HEK293 (cell line): Measurements from ENCODE around the gene MMP28.
A peak's percentile ranks its signal among the peaks of the same experiment; 100 is the strongest.

Source experiments
- CTCF ChIA-PET: fragments of 350-600 bp; formaldehyde crosslinking; extraction: SDS; loops from one replicate; lab custom pipeline; 2021; ENCODE audit warnings: antibody characterized with exemption; lab: Yijun Ruan, JAX
- POLR2A ChIA-PET: fragments of 300-600 bp; formaldehyde crosslinking; extraction: SDS; loops from one replicate; lab custom pipeline; 2020; ENCODE audit warnings: antibody characterized with exemption, inconsistent platforms; lab: Yijun Ruan, JAX
- H3K27ac ChIP-seq: fragments of 200-500 bp; sonication (Bioruptor generic); 2 replicates; pipeline ENCODE4 v1.5.1; 2014; ENCODE audit warnings: low read depth, low read length, control low read depth, inconsistent platforms; ENCODE audit errors: extremely low read depth
- H3K36me3 ChIP-seq, 2 experiments: fragments of 200-500 bp in 1 of 2; sonication (Bioruptor generic) in 1 of 2; 1 replicate in 1 of 2; 2 replicates in 1 of 2; pipeline ENCODE4 v1.5.1; 2014 to 2017; ENCODE audit warnings: inconsistent platforms in 2 of 2, low read length in 2 of 2; ENCODE audit not compliant: control insufficient read depth in 2 of 2, insufficient read depth in 1 of 2
- H3K4me1 ChIP-seq: fragments of 200-500 bp; sonication (Bioruptor generic); 2 replicates; pipeline ENCODE4 v1.5.1; 2014; ENCODE audit warnings: mild to moderate bottlenecking, low read length, inconsistent platforms; ENCODE audit not compliant: control insufficient read depth, insufficient read depth
- H3K4me3 ChIP-seq: 2 replicates; pipeline ENCODE4 v1.5.1; 2011; ENCODE audit warnings: low read depth, mild to moderate bottlenecking, control low read depth, low read length, moderate library complexity
- H3K9me3 ChIP-seq: fragments of 200-500 bp; sonication (Bioruptor generic); 2 replicates; pipeline ENCODE4 v1.5.1; 2014; ENCODE audit warnings: low read depth, low read length, inconsistent platforms; ENCODE audit not compliant: control insufficient read depth, insufficient read depth
- KLF9 ChIP-seq: fragments of 450-650 bp; formaldehyde crosslinking; IDR thresholded peaks from 2 replicates; pipeline ENCODE4 v1.5.1; 2016; ENCODE audit warnings: missing biosample characterization, missing genetic modification characterization, low read depth
- MYNN ChIP-seq: fragments of 450-650 bp; formaldehyde crosslinking; IDR thresholded peaks from 2 replicates; pipeline ENCODE4 v1.5.1; 2016; ENCODE audit warnings: missing biosample characterization, missing genetic modification characterization, borderline replicate concordance
- PRDM1 ChIP-seq: fragments of 450-650 bp; formaldehyde crosslinking; IDR thresholded peaks from 2 replicates; pipeline ENCODE4; 2016; ENCODE audit warnings: missing biosample characterization, missing genetic modification characterization
- SCRT2 ChIP-seq: fragments of 450-650 bp; formaldehyde crosslinking; IDR thresholded peaks from 2 replicates; pipeline ENCODE4 v1.5.1; 2016; ENCODE audit warnings: missing biosample characterization, missing genetic modification characterization
- ZBTB48 ChIP-seq: fragments of 450-650 bp; formaldehyde crosslinking; IDR thresholded peaks from 2 replicates; pipeline ENCODE4 v1.5.1; 2016; ENCODE audit warnings: missing biosample characterization, missing genetic modification characterization
- ZNF133 ChIP-seq: fragments of 450-650 bp; formaldehyde crosslinking; IDR thresholded peaks from 2 replicates; pipeline ENCODE4 v1.5.1; 2016; ENCODE audit warnings: missing biosample characterization, missing genetic modification characterization
- ZNF155 ChIP-seq: fragments of 450-650 bp; formaldehyde crosslinking; IDR thresholded peaks from 2 replicates; pipeline ENCODE4 v1.5.1; 2016; ENCODE audit warnings: missing biosample characterization, missing genetic modification characterization
- ZNF248 ChIP-seq: fragments of 450-650 bp; formaldehyde crosslinking; IDR thresholded peaks from 2 replicates; pipeline ENCODE4 v1.5.1; 2017; ENCODE audit warnings: missing biosample characterization, missing genetic modification characterization
- ZNF404 ChIP-seq: fragments of 450-650 bp; formaldehyde crosslinking; IDR thresholded peaks from 2 replicates; pipeline ENCODE4 v1.5.1; 2017; ENCODE audit warnings: missing biosample characterization, missing genetic modification characterization
- ZNF423 ChIP-seq: fragments of 450-650 bp; formaldehyde crosslinking; IDR thresholded peaks from 2 replicates; pipeline ENCODE4 v1.5.1; 2016; ENCODE audit warnings: missing biosample characterization, missing genetic modification characterization
- ZNF433 ChIP-seq: fragments of 450-650 bp; formaldehyde crosslinking; IDR thresholded peaks from 2 replicates; pipeline ENCODE4 v1.5.1; 2016; ENCODE audit warnings: missing biosample characterization, missing genetic modification characterization, low read depth
- ZNF548 ChIP-seq: fragments of 450-650 bp; formaldehyde crosslinking; IDR thresholded peaks from 2 replicates; pipeline ENCODE4 v1.5.1; 2016; ENCODE audit warnings: missing biosample characterization, missing genetic modification characterization
- ZNF585B ChIP-seq: fragments of 450-650 bp; formaldehyde crosslinking; IDR thresholded peaks from 2 replicates; pipeline ENCODE4 v1.5.1; 2016; ENCODE audit warnings: missing biosample characterization, missing genetic modification characterization
- ZNF624 ChIP-seq: fragments of 450-650 bp; formaldehyde crosslinking; IDR thresholded peaks from 2 replicates; pipeline ENCODE4 v1.5.1; 2017; ENCODE audit warnings: missing biosample characterization, missing genetic modification characterization
- ZNF768 ChIP-seq: fragments of 450-650 bp; formaldehyde crosslinking; IDR thresholded peaks from 2 replicates; pipeline ENCODE4 v1.5.1; 2018; ENCODE audit warnings: missing biosample characterization, mild to moderate bottlenecking, missing genetic modification characterization
- ZNF777 ChIP-seq: fragments of 450-650 bp; formaldehyde crosslinking; IDR thresholded peaks from 2 replicates; pipeline ENCODE4 v1.5.1; 2017; ENCODE audit warnings: missing biosample characterization, missing genetic modification characterization, borderline replicate concordance
- ZNF837 ChIP-seq: fragments of 450-650 bp; formaldehyde crosslinking; IDR thresholded peaks from 2 replicates; pipeline ENCODE4 v1.5.1; 2016; ENCODE audit warnings: missing biosample characterization, missing genetic modification characterization
- TF ChIP-seq, protein P1 (sequence below): fragments of 450-650 bp; formaldehyde crosslinking; IDR thresholded peaks from 2 replicates; pipeline ENCODE4 v1.5.1; 2016; ENCODE audit warnings: missing biosample characterization, missing genetic modification characterization
- TF ChIP-seq, protein P2 (sequence below): fragments of 450-650 bp; formaldehyde crosslinking; IDR thresholded peaks from 2 replicates; pipeline ENCODE4 v1.5.1; 2017; ENCODE audit warnings: missing biosample characterization, missing genetic modification characterization
- TF ChIP-seq, protein P3 (sequence below): fragments of 450-650 bp; formaldehyde crosslinking; IDR thresholded peaks from 2 replicates; pipeline ENCODE4 v1.5.1; 2016; ENCODE audit warnings: missing biosample characterization, missing genetic modification characterization

MMP28 gene

DNA sequence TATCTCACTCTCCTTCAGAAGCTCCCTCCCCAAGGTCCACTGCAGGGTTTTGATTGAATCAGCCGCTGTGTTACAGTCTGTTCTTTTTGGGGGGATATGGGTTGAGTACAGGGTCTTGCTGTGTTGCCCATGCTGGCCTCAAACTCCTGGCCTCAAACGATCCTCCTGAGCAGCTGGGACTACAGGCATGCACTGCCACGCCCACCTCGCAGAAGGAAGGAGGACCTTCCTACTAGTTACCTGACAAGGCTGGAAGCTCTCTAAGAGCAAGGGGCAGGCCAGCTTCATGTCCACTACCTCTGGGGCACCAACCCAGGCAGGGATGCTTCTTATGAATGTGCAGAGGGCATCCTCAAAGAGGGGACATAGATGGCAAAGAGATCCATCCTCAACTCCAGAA is 1.9 kb upstream of the MMP28 start:
- Histone ChIP-seq H3K27ac (no peak overlapping the region), H3K4me3 (no peak overlapping the region), H3K4me1 (no peaks in the 10 kb centered on the region), H3K9me3 (no peaks in the 10 kb centered on the region), H3K36me3 (no peaks in the 10 kb centered on the region)
- ChIA-PET CTCF (interaction anchor here (0.9 to 10.2 kb wide), 5 partner anchors 8 to 32 kb away, joined by 4 to 104 read pairs (median 9); no protein-coding TSS in a partner anchor), POLR2A (interaction anchor here (1.6 to 4.6 kb wide), 2 partner anchors 12 to 17 kb away, joined by 7 to 46 read pairs; partner anchors contain the start of gene TAF15)
- TF ChIP-seq, protein P1, sequence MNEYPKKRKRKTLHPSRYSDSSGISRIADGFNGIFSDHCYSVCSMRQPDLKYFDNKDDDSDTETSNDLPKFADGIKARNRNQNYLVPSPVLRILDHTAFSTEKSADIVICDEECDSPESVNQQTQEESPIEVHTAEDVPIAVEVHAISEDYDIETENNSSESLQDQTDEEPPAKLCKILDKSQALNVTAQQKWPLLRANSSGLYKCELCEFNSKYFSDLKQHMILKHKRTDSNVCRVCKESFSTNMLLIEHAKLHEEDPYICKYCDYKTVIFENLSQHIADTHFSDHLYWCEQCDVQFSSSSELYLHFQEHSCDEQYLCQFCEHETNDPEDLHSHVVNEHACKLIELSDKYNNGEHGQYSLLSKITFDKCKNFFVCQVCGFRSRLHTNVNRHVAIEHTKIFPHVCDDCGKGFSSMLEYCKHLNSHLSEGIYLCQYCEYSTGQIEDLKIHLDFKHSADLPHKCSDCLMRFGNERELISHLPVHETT (tag by site-specific recombination), result no peak
- TF ChIP-seq KLF9 (tag by site-specific recombination), result peak; percentile 77

DNA sequence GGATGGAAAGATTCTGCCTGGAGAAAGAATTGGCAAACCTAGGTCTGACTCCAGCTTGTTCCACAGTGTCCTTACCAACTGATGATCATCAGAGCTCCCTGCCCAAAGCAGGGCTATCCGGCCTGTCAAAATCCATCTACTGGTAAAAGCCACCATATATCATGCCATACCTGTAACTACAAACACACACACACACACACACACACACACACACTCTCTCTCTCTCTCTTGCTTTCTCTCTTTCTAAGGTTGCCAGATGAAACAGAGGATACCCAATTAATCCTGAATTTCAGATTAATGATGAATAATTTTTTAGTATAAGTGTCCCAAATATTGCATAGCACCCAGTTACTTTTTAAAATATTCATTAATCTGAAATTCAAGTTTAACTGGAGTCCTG is 1.5 kb upstream of the MMP28 start:
- Histone ChIP-seq H3K27ac (no peak overlapping the region), H3K4me1 (no peaks in the 10 kb centered on the region)
- no peak for TF ChIP-seq ZNF624 (tag by site-specific recombination)
- TF ChIP-seq, protein P2, sequence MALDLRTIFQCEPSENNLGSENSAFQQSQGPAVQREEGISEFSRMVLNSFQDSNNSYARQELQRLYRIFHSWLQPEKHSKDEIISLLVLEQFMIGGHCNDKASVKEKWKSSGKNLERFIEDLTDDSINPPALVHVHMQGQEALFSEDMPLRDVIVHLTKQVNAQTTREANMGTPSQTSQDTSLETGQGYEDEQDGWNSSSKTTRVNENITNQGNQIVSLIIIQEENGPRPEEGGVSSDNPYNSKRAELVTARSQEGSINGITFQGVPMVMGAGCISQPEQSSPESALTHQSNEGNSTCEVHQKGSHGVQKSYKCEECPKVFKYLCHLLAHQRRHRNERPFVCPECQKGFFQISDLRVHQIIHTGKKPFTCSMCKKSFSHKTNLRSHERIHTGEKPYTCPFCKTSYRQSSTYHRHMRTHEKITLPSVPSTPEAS (tag by site-specific recombination), result peak; percentile 72
- peak; percentile 68 for TF ChIP-seq PRDM1
- no peak for TF ChIP-seq ZNF433
- TF ChIP-seq, all 188 proteins: peak for 2
- Histone ChIP-seq H3K36me3 (no peaks in the 10 kb centered on the region), H3K4me3 (no peak overlapping the region), H3K9me3 (no peaks in the 10 kb centered on the region)
- POLR2A ChIA-PET, result interaction anchor here (0.6 to 4.6 kb wide), 4 partner anchors 12 to 27 kb away, joined by 4 to 46 read pairs (median 6); partner anchors contain the start of gene TAF15
- CTCF ChIA-PET, result interaction anchor here (0.6 to 10.2 kb wide), 6 partner anchors 8 to 32 kb away, joined by 3 to 104 read pairs (median 7); no protein-coding TSS in a partner anchor

DNA sequence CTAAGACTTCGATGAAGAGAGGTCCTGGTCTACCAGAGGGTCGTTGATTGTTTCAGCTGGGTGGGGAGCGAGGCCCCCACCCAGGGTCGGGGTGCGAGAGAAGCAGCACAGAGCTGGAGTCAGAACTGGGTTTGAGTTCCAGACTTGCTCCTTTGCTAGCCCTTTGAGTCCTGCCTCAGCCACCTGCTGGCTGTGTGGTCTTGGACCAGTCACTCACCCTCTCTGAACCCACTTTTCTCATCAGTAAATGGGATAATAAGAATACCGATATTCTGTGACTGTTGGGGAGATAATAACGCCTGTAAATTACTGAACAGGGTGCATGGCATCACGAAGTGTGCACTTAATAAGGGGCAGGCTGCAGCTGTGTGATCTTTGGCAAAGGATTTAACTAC is 427 bp upstream of the MMP28 start:
- Histone ChIP-seq H3K27ac (no peak overlapping the region), H3K36me3 (no peaks in the 10 kb centered on the region), H3K4me3 (peak overlapping the region; percentile 37), H3K9me3 (no peaks in the 10 kb centered on the region), H3K4me1 (no peaks in the 10 kb centered on the region)
- ChIA-PET POLR2A (interaction anchor here (1.1 to 4.6 kb wide), 3 partner anchors 13 to 29 kb away, joined by 3 to 46 read pairs (median 4); partner anchors contain the start of gene TAF15), CTCF (interaction anchor here (0.6 to 10.2 kb wide), 5 partner anchors 10 to 94 kb away, joined by 3 to 104 read pairs (median 9); no protein-coding TSS in a partner anchor)
- TF ChIP-seq ZNF768 (tag by site-specific recombination) (peak; percentile 96), ZNF133 (tag by site-specific recombination) (no peak), ZNF837 (tag by site-specific recombination) (no peak), ZNF548 (tag by site-specific recombination) (no peak), ZNF585B (no peak), ZNF155 (no peak)
- TF ChIP-seq, protein P3, sequence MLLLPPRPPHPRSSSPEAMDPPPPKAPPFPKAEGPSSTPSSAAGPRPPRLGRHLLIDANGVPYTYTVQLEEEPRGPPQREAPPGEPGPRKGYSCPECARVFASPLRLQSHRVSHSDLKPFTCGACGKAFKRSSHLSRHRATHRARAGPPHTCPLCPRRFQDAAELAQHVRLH (tag by site-specific recombination), result peak; percentile 79

DNA sequence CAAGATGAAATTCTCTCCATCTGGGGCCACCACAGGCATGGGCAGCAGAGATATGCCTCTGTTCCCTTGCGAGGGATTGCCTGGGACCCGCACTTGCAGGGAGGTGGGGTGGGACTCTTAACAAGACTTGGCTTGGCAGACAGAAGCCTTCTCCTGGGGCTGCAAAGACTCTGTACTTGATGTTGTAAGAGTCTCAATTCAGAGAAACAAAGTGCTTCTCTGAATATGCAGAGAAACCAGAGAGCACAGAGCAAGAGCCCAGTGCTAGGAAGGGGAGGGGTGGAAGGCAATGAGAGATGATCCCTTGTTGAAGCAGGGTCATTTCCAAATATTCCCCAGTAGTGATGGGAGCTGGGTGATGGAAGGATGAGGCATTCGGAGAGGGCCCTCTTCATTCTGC is 2.2 kb downstream of the MMP28 start:
- H3K9me3 ChIP-seq, result no peaks in the 10 kb centered on the region
- CTCF ChIA-PET, result interaction anchor here (0.7 to 10.2 kb wide), 7 partner anchors 11 to 1400 kb away, joined by 3 to 104 read pairs (median 3); partner anchors contain the start of gene TAF15
- no peak overlapping the region for H3K27ac ChIP-seq
- no peak overlapping the region for H3K4me3 ChIP-seq
- TF ChIP-seq MYNN (0 out of 2 replicates have a peak, but pooled peaks have one; percentile 65), ZBTB48 (tag by site-specific recombination) (peak; percentile 86), ZNF777 (tag by site-specific recombination) (no peak), SCRT2 (tag by site-specific recombination) (no peak), ZNF423 (tag by site-specific recombination) (no peak), ZNF404 (tag by site-specific recombination) (no peak), ZNF248 (tag by site-specific recombination) (no peak)
- TF ChIP-seq, all 188 proteins: peak for 2
- POLR2A ChIA-PET, result interaction anchor here (1.8 kb wide), 1 partner anchor 29 kb away, joined by 4 read pairs; no protein-coding TSS in a partner anchor
- H3K36me3 ChIP-seq, result no peaks in the 10 kb centered on the region
- no peaks in the 10 kb centered on the region for H3K4me1 ChIP-seq
